ENCODE measurements around the gene NEU2.

NEU2 gene

GRCh38 chr2:233007270-233007669 lies 25.2 kb upstream of the NEU2 start:
- Histone ChIP-seq H3K9me2 (ENCODE audit: low read depth, low read length) (no peaks in the 10 kb centered on the region), H3K4me3 (ENCODE audit: low read depth, low read length, poor library complexity, severe bottlenecking) (no peak overlapping the region), H4K20me1 (ENCODE audit: insufficient read depth, low read length) (no peaks in the 10 kb centered on the region), H3F3A (ENCODE audit: insufficient read depth, low read length) (no peaks in the 10 kb centered on the region), H3K9me3 (ENCODE audit: low read length) (no peaks in the 10 kb centered on the region), H3K36me3 (ENCODE audit: insufficient read depth, low read length) (no peaks in the 10 kb centered on the region), H3K79me2 (ENCODE audit: insufficient read depth, low read length) (no peaks in the 10 kb centered on the region), H3K9ac (ENCODE audit: low read length) (no peak overlapping the region), H3K4me1 (ENCODE audit: insufficient read depth, low read length, severe bottlenecking) (no peaks in the 10 kb centered on the region), H2AFZ (ENCODE audit: low read length) (no peak overlapping the region), H3K27me3 (ENCODE audit: insufficient read depth, low read length) (no peaks in the 10 kb centered on the region), H3K4me2 (ENCODE audit: low read length) (no peak overlapping the region), H3K27ac (ENCODE audit: low read depth, low read length, poor library complexity, severe bottlenecking) (no peak overlapping the region)
- no peak for TF ChIP-seq CTCF (IDR thresholded peaks at IDR 0.05; ENCODE audit: low read length)

DNA sequence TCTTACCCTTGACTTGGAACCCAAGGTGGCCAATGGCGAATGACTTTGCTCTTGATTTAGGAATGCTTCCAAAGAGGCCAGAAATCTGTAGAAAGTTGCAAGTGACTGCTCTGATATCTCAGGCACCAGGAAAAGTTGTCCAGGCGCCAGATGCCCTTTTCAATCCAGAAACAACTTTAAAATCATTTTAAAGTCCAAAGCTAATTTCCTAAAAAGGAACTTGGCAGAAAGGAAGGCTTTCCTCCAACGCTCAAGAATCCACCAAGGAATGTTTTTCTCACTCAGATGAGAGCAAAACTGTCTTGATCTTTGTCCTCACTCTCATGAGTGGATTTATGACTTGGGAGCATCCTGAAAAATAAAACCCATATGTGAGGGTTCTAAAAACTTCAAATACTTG lies 24.7 kb upstream of the NEU2 start:
- Histone ChIP-seq H3K9me3 (ENCODE audit: low read length) (no peaks in the 10 kb centered on the region), H3F3A (ENCODE audit: insufficient read depth, low read length) (no peaks in the 10 kb centered on the region), H4K20me1 (ENCODE audit: insufficient read depth, low read length) (no peaks in the 10 kb centered on the region), H3K36me3 (ENCODE audit: insufficient read depth, low read length) (no peaks in the 10 kb centered on the region), H3K79me2 (ENCODE audit: insufficient read depth, low read length) (no peaks in the 10 kb centered on the region), H3K27me3 (ENCODE audit: insufficient read depth, low read length) (no peaks in the 10 kb centered on the region), H3K9me2 (ENCODE audit: low read depth, low read length) (no peaks in the 10 kb centered on the region), H3K4me2 (ENCODE audit: low read length) (no peak overlapping the region), H3K4me1 (ENCODE audit: insufficient read depth, low read length, severe bottlenecking) (no peaks in the 10 kb centered on the region), H3K9ac (ENCODE audit: low read length) (no peak overlapping the region), H3K27ac (ENCODE audit: low read depth, low read length, poor library complexity, severe bottlenecking) (no peak overlapping the region), H2AFZ (ENCODE audit: low read length) (no peak overlapping the region), H3K4me3 (ENCODE audit: low read depth, low read length, poor library complexity, severe bottlenecking) (no peak overlapping the region)
- TF ChIP-seq CTCF (IDR thresholded peaks at IDR 0.05; ENCODE audit: low read length) (no peak), EZH2 (IDR thresholded peaks at IDR 0.05; ENCODE audit: borderline replicate concordance, low read length) (no peak)

- Histone ChIP-seq H3K4me1 (ENCODE audit: insufficient read depth, low read length, severe bottlenecking) (no peaks in the 10 kb centered on the region), H2AFZ (ENCODE audit: low read length) (no peak overlapping the region), H3K9me2 (ENCODE audit: low read depth, low read length) (no peaks in the 10 kb centered on the region), H3K27ac (ENCODE audit: low read depth, low read length, poor library complexity, severe bottlenecking) (no peak overlapping the region), H3K4me2 (ENCODE audit: low read length) (no peak overlapping the region), H3K79me2 (ENCODE audit: insufficient read depth, low read length) (no peaks in the 10 kb centered on the region), H3K36me3 (ENCODE audit: insufficient read depth, low read length) (no peaks in the 10 kb centered on the region), H3K9me3 (ENCODE audit: low read length) (no peaks in the 10 kb centered on the region), H3F3A (ENCODE audit: insufficient read depth, low read length) (no peaks in the 10 kb centered on the region), H4K20me1 (ENCODE audit: insufficient read depth, low read length) (no peaks in the 10 kb centered on the region), H3K27me3 (ENCODE audit: insufficient read depth, low read length) (no peaks in the 10 kb centered on the region), H3K9ac (ENCODE audit: low read length) (no peak overlapping the region), H3K4me3 (ENCODE audit: low read depth, low read length, poor library complexity, severe bottlenecking) (no peak overlapping the region)
- TF ChIP-seq EZH2 (IDR thresholded peaks at IDR 0.05; ENCODE audit: borderline replicate concordance, low read length) = no peak
- no peak for TF ChIP-seq CTCF (IDR thresholded peaks at IDR 0.05; ENCODE audit: low read length)
These were observed 22.8 kb upstream of the NEU2 start for GRCh38 chr2:233009661-233010060.
